Activated T-helper 17 cell treated with anti-CD3 and anti-CD28 coated beads, Interleukin-2, amount 50 U/mL, for 72 hours (primary cell): ENCODE results near the gene RNF125. TPM values are rescaled to one million over a fixed set of nuclear protein-coding genes. Genes with fewer than 3 reads are reported as not detected.
A peak's percentile ranks its signal among the peaks of the same experiment; 100 is the strongest.
"Not testable (repeated sequence)": the region's sequence is repeated elsewhere in the genome, so short reads cannot be mapped to it uniquely, and the experiment has no call there.

ENCODE experiments used
- ATAC-seq: fragments of 150-1000 bp; cut with Tn5 transposase; replicated peaks from 2 replicates; pipeline ENCODE4 v1.10.0; 2021; ENCODE audit warnings: mild to moderate bottlenecking, moderate library complexity
- H3K27ac Mint-ChIP-seq: one replicate; pipeline ENCODE4 v1.8.0; 2022; ENCODE audit warnings: mixed read lengths
- H3K27me3 Mint-ChIP-seq: one replicate; pipeline ENCODE4 v1.8.0; 2022; ENCODE audit warnings: mixed read lengths
- H3K36me3 Mint-ChIP-seq: one replicate; pipeline ENCODE4 v1.8.0; 2022; ENCODE audit warnings: low read depth, mild to moderate bottlenecking, mixed read lengths
- H3K4me1 Mint-ChIP-seq: one replicate; pipeline ENCODE4 v1.8.0; 2022; ENCODE audit warnings: mixed read lengths
- H3K4me3 Mint-ChIP-seq: one replicate; pipeline ENCODE4 v1.8.0; 2022; ENCODE audit warnings: mild to moderate bottlenecking, mixed read lengths
- H3K9me3 Mint-ChIP-seq: one replicate; pipeline ENCODE4 v1.8.0; 2022; ENCODE audit warnings: mixed read lengths
- total RNA-seq, 2 donors: library from RNA; stranded (reverse); gene quantifications; one replicate each; pipeline ENCODE4 v1.2.3, GENCODE V29; 2022

The RNF125 gene
- total RNA-seq, 2 donors from 2014 or later: 14.5 to 16.1 TPM

DNA sequence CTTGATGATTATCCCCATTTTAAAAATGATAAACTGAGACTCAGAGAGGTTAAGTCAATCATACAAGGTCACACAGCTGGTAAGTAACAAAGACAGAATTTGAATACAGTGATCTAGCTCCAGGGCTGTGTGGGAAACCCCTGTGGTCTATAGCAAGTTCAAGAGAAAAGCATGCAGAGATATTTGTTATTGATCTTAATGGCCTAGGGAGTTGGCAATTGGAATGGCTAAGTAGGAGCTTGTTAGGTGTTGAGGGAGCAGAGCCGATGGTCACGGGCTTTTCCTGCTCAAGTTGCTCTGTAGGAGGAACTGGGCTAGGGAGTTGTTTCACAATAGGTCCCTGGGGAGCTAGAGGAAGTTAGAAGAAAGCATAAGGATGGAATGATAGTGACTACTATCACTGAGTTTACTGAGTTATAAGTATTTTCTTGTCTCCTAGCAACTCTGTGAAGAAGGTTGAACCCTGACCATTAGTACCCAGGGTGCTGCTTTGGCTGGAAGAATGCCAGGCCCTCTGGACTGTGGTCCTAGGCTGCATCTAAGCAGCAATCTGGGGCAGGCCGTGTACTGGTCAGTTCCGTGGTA is 30.0 kb downstream of the RNF125 start:
- Mint-ChIP-seq H3K4me3 (peak overlapping the region; percentile 75), H3K27ac (peak overlapping the region; percentile 76), H3K27me3 (no peaks in the 10 kb centered on the region), H3K9me3 (no peaks in the 10 kb centered on the region), H3K36me3 (peaks cover 50% of the 10 kb centered on the region), H3K4me1 (peaks cover 20% of the 10 kb centered on the region)
- ATAC-seq: peak; percentile 70

DNA sequence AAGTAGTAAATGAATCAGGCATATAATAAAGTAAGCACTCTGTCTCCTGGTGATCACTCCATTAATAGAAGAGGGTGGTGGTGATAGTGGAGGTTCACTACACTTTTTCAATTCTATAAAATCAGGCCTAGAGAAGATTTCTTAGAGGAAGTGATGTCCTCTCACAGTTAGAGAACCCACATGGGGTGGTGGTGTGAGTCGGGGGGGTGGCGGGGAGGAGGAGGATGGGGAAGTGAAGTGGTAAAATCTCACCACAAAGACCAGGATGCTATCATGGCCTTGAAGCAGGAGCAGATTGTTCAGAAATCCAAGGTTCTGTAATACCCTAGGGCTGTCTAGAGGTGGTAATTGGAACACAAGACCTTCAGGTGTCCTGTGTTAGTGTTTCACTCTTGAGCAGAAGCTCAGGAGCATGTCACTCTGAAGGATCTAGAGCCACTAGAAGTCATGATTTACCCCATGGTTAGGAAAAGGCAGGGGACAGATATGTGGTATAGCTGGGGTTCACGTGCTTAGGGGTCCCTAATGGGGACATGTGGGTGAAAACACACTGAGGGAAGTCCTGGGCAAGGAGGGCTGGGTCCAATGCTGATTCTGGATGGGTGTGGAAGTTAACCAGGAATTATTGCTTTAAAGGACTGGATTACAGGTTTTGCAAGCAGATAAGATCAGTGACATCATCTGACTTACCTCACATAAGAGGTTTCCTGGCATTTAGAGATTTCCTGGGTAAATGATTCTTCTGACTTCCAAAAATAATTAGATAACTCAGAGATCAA is 31.0 kb downstream of the RNF125 start:
- peak; percentile 64 for ATAC-seq
- peaks cover 20% of the 10 kb centered on the region for H3K4me1 Mint-ChIP-seq
- peaks cover 57% of the 10 kb centered on the region for H3K36me3 Mint-ChIP-seq
- no peaks in the 10 kb centered on the region for H3K9me3 Mint-ChIP-seq
- no peaks in the 10 kb centered on the region for H3K27me3 Mint-ChIP-seq
- peak overlapping the region; percentile 75 for H3K4me3 Mint-ChIP-seq
- peak overlapping the region; percentile 76 for H3K27ac Mint-ChIP-seq

DNA sequence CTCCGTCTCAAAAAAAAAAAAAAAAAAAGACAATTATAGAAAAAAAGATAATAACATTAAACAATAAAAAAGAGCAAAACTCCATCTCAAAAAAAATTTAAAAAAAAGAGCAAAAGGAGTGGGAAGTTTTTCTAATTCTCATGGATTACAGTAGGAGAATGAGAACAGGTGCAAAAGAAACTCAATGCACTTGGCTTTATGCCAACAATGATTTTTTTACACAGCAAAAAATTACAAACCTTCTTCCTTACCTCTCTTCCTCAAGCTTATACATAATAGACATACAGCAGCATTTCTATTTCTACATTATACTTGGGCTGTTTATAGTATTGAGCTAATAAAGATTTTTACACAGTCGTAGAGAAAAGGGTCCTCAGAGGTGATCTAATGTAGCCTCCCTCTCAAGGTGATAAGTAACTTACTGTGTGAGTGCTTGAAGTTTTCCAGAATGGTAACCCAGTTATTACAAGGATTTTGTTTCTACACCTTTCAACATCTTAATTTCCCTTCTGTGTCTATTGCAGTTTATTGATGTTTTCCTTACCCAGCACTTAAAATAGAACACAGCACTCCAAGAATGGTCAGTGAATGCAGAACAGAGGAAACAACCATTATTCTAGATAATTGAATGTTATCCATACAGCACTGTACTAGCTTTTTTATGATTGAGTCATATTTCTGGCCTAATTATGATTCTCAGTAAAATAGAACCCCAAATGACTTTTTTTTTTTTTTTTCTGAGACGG is 38.2 kb downstream of the RNF125 start:
- Mint-ChIP-seq H3K4me1 (peaks cover 22% of the 10 kb centered on the region), H3K27me3 (no peaks in the 10 kb centered on the region), H3K4me3 (no peak overlapping the region), H3K9me3 (no peaks in the 10 kb centered on the region), H3K36me3 (peaks cover 70% of the 10 kb centered on the region), H3K27ac (no peak overlapping the region)
- ATAC-seq: no peak

DNA sequence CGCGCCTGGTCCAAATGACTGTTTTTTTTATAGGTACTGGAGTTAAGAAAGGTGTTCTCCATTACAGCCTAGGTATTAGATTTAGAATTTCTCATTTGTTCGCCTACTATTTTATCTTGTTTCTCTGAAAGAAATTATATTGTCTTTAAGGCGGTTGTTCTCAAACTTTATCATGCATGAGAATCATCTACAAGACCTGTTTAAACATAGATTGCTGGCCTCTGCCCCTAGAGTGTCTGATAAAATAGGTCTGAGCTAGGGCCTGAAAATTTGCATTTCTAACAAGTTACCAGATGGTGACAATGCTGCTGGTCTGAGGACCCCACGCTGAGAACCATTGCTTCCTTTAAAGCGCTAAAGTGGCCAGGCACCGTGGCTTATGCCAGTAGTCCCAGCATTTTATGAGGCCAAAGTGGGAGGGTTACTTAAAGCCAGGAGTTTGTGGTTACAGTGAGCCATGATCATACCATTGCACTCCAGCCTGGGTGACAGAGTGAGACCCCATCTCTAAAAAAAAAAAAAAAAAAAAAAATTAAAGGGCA is 39.1 kb downstream of the RNF125 start:
- Mint-ChIP-seq H3K9me3 (no peaks in the 10 kb centered on the region), H3K27me3 (no peaks in the 10 kb centered on the region), H3K36me3 (peaks cover 60% of the 10 kb centered on the region), H3K4me1 (peaks cover 22% of the 10 kb centered on the region), H3K27ac (no peak overlapping the region), H3K4me3 (no peak overlapping the region)
- ATAC-seq: no peak

DNA sequence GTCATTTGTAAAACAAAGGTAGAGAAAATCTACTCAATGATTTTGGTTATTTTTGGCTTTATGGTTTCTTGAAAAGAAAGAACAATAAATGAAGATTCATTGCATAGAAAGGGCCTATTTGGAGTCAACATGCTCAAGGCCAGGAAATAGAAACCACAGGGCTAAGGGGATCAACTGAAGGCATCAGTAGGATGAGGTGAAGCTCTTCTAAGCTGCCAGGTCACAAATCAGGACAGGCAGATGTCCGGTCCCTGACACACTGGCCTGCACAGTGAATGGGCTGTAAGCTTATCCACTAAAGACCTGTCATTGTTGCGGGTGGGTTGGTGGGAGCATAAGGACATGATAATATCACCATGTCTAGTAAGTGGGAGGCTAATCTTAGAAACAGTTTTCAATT is 41.4 kb downstream of the RNF125 start:
- Mint-ChIP-seq H3K4me1 (peaks cover 22% of the 10 kb centered on the region), H3K36me3 (peaks cover 58% of the 10 kb centered on the region), H3K9me3 (no peaks in the 10 kb centered on the region), H3K4me3 (peak overlapping the region; percentile 20), H3K27ac (peak overlapping the region; percentile 70), H3K27me3 (no peaks in the 10 kb centered on the region)
- ATAC-seq: no peak

DNA sequence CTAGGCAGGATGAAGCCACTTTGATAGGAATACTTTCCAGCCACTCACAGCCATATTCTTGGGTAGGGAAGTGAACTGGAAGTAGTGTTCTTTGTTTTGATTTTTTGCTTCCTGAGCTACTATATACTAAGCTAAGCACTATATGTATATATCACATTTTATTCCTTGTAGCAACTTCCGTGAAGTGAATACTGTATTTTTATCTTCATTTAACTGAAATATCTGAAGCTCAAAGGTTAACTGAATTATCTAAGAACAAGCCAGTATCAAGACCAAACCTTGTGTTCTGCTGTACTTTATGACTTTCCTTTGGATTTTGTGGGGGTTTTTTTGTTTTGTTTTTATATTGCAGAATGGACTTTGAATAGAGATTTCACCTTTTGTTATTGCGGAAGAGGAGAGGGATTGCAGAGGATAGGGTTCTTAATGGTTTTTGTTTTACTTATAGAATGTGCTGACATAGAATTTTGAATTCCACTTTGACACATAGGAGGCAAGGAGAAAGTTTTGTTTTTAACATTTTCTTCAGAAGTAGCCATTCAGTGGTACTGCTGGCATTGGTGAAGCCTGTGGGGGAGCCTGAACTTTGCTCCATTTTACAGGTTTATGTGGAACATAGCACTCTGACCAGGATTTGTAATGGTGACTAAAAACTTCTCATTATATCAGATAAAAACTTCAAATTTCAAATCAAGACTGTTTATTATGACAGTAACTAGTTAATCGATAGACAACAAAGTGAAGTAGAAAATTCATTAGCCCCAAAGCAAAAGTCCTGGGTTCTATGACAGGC is 48.9 kb downstream of the RNF125 start:
- no peak for ATAC-seq
- H3K4me1 Mint-ChIP-seq: no peaks in the 10 kb centered on the region
- H3K27ac Mint-ChIP-seq: peak overlapping the region; percentile 70
- H3K4me3 Mint-ChIP-seq: no peak overlapping the region
- no peaks in the 10 kb centered on the region for H3K27me3 Mint-ChIP-seq
- no peaks in the 10 kb centered on the region for H3K9me3 Mint-ChIP-seq
- peaks cover 67% of the 10 kb centered on the region for H3K36me3 Mint-ChIP-seq

DNA sequence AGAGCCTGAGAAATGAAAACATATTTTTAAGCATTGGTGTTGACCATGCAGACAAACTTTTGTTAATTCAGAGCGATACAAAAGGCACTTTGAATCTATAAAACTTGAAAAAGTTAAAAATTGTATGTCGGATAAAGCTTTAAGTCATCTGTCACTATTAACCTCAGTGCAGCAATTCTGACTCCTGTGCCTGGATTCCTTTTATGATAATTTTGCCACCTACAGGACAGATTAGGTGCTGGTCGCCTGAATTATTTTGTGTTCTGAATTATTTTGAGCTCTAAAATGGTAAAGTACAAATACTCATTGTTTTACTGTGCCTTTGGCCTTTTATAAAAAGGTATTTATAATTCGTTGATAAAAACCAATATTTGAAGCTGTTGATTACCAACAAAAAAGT is 53.7 kb downstream of the RNF125 start:
- Mint-ChIP-seq H3K9me3 (no peaks in the 10 kb centered on the region), H3K27me3 (no peaks in the 10 kb centered on the region), H3K4me1 (no peaks in the 10 kb centered on the region), H3K27ac (no peak overlapping the region), H3K4me3 (no peak overlapping the region), H3K36me3 (peaks cover 41% of the 10 kb centered on the region)
- no peak for ATAC-seq

DNA sequence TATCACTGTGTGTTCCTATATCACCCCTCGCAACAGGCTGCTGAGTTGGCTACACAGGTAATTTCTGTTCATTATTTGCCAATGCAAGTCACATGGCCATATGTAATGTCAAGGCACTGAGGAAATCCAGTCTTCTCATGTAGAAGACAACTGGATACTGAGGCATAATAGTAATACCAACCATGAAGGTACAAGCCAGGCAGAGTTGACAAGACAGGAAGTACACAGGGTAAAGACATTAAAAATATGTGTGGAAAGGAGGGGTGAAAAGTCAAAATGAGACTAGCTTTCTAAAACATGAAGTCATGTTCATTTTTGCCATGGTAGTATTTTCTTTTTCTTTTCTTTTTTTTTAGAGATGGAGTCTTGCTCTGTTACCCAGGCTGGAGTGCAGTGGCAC is 55.6 kb downstream of the RNF125 start:
- peak; percentile 85 for ATAC-seq
- Mint-ChIP-seq H3K4me3 (no peak overlapping the region), H3K9me3 (no peaks in the 10 kb centered on the region), H3K27ac (peak overlapping the region; percentile 49), H3K4me1 (no peaks in the 10 kb centered on the region), H3K27me3 (no peaks in the 10 kb centered on the region), H3K36me3 (peaks cover 25% of the 10 kb centered on the region)

DNA sequence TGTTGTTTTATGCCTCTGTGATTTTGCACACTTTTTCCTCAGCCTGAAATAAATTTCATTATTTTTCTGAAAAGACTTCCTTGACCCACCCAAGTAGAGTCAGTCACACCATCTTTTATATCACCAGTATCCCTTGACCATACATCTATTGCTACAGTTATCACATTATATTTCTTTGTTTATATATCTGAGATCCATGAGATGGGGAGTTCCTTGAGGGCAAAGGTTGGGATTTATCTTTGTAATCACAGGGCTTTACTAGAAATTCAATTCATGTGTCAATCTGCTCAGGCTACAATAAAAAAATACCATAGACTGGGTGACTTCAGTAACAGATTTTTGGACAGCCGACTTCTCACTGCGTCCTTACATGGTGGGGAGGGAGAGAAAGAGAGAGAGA is 60.2 kb downstream of the RNF125 start:
- no peak overlapping the region for H3K27ac Mint-ChIP-seq
- no peaks in the 10 kb centered on the region for H3K27me3 Mint-ChIP-seq
- no peak for ATAC-seq
- peaks cover 6% of the 10 kb centered on the region for H3K36me3 Mint-ChIP-seq
- no peaks in the 10 kb centered on the region for H3K4me1 Mint-ChIP-seq
- H3K4me3 Mint-ChIP-seq: no peak overlapping the region
- no peaks in the 10 kb centered on the region for H3K9me3 Mint-ChIP-seq

DNA sequence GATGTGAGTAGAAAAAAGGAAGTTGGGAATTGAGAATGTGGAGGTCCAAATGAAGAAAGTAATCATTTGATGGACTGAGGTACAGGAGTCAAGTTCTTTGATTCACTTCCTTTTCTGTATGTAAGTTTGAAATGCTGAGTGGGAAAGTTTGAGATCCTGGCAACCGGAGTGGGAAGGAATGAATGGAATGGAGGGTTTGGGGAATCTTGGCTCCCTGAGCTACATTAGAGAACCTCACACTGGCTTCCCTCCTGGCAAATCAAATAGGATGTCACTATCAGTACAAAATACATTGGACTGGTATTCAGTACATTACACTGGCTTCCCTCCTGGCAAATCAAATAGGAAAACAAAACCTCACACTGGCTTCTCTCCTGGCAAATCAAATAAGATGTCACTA is 63.3 kb downstream of the RNF125 start:
- Mint-ChIP-seq H3K27me3 (no peaks in the 10 kb centered on the region), H3K27ac (no peak overlapping the region), H3K9me3 (no peaks in the 10 kb centered on the region), H3K36me3 (no peaks in the 10 kb centered on the region), H3K4me3 (no peak overlapping the region), H3K4me1 (peaks cover 16% of the 10 kb centered on the region)
- no peak for ATAC-seq

DNA sequence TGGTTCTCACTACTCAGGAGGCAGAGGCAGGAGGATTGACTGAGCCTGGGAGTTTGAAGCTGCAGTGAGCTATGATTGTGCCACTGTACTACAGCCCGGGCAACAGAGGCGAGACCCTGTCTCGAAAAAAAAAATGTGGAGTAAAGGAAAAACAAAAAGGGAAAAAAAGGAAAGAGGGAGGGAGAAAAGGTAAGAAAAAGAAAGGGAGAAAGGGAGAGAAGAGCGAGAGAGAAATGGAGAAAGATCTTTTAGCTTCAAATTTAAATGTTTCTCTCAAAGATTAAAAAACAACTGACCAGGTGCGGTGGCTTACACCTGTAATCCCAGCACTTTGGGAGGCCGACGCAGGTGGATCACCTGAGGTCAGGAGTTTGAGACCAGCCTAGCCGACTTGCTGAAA is 65.2 kb downstream of the RNF125 start:
- Mint-ChIP-seq H3K27me3 (no peaks in the 10 kb centered on the region), H3K4me3 (peak overlapping the region; percentile 9), H3K27ac (peak overlapping the region; percentile 47), H3K9me3 (no peaks in the 10 kb centered on the region), H3K4me1 (peaks cover 16% of the 10 kb centered on the region), H3K36me3 (no peaks in the 10 kb centered on the region)
- no peak for ATAC-seq

DNA sequence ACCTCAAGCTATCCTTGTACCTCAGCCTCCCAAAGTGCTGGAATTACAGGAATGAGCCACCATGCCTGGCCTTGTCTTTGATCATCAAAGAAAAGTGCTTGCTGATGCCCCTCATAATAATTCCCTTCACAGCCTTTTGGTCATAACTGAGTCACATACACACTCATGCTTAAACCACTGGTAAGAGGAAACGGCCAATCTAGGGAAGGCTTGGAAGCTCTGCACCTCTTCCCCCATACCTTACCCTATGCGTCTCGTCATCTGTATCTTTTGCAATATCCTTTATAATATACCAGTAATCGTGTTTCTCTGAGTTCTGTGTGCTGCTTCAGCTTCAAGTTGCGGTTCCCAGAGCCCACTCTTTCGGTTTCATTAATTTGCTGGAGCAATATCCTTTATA is 68.3 kb downstream of the RNF125 start:
- Mint-ChIP-seq H3K4me3 (no peak overlapping the region), H3K27ac (no peak overlapping the region), H3K9me3 (no peaks in the 10 kb centered on the region), H3K36me3 (no peaks in the 10 kb centered on the region), H3K4me1 (peaks cover 16% of the 10 kb centered on the region), H3K27me3 (no peaks in the 10 kb centered on the region)
- ATAC-seq: no peak

DNA sequence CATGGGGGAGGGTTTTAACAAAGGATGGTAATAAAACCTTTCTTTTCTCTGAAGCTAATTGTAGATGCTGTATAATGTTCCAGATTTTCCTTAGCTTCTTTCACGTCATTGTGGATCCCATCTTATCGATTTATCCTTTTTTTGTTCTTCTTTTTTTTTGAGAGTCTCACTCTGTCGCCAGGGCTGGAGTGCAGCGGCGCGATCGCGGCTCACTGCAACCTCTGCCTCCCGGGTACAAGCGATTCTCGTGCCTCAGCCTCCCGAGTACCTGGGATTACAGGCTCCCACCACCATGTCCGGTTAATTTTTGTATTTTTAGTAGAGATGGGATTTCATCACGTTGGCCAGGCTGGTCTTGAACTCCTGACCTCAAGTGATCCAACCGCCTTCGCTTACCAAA is 72.2 kb downstream of the RNF125 start:
- Mint-ChIP-seq H3K36me3 (peaks cover 36% of the 10 kb centered on the region), H3K4me3 (peak overlapping the region; percentile 95), H3K4me1 (peaks cover 24% of the 10 kb centered on the region)
- H3K27me3 Mint-ChIP-seq, ATAC-seq, H3K27ac Mint-ChIP-seq, H3K9me3 Mint-ChIP-seq: not testable (repeated sequence)

DNA sequence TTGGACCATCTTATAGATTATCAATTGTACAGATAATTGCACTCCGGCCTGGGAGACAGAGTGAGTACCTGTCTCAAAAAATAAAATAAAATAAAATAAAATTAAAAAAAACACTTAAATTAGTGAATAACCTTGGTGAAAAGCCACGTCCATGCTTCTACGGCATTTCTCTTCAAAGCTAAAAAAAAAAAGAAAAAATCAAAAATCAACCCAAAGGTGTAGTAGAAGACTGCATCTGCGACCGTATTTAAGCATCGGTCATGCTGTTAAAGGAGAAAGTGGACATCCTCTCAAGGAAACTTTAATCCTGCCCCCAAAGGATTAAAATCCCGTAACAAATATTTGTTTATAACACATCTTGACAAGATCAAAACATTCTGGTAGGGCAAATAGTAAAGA is 72.7 kb downstream of the RNF125 start:
- Mint-ChIP-seq H3K36me3 (peaks cover 41% of the 10 kb centered on the region), H3K4me1 (peaks cover 25% of the 10 kb centered on the region), H3K27ac (peak overlapping the region; percentile 92), H3K4me3 (peak overlapping the region; percentile 95), H3K27me3 (no peaks in the 10 kb centered on the region), H3K9me3 (no peaks in the 10 kb centered on the region)
- ATAC-seq: no peak
